ENCODE results near the gene KAT8.

DNA sequence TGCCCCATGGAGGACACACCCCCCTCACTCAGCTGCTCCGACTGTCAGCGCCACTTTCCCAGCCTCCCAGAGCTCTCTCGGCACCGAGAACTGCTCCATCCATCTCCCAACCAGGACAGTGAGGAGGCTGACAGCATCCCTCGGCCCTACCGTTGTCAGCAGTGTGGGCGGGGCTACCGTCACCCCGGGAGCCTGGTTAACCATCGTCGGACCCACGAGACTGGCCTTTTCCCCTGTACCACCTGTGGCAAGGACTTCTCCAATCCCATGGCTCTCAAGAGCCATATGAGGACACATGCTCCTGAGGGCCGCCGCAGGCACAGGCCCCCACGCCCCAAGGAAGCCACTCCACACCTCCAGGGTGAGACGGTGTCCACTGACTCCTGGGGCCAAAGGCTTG is 41.1 kb upstream of the KAT8 start:
- no peak for TF ChIP-seq YY1 (IDR thresholded peaks at IDR 0.05; ENCODE audit: insufficient read depth, insufficient read length)
- TF ChIP-seq ZNF274 (IDR thresholded peaks at IDR 0.05; ENCODE audit: low read depth, low read length), result no peak
- TF ChIP-seq SUZ12 (IDR thresholded peaks at IDR 0.05; ENCODE audit: extremely low read depth, insufficient read depth, insufficient read length), result no peak

All from NT2/D1 (cell line).